OCI-LY1 (cell line): ENCODE results near the gene AGBL1.

Source experiments
- CTCF ChIP-seq: fragments of 200-600 bp; sonication (generic), shearing (Covaris generic); IDR thresholded peaks from 2 replicates; pipeline ENCODE4 v1.5.1; 2017; ENCODE audit warnings: mild to moderate bottlenecking, antibody characterized with exemption, low read length, moderate library complexity, mixed read lengths
- EZH2 ChIP-seq: fragments of 200-600 bp; sonication (generic), shearing (Covaris generic); IDR thresholded peaks from 2 replicates; pipeline ENCODE4 v1.8.0; 2017; ENCODE audit warnings: borderline replicate concordance, mixed run types, mild to moderate bottlenecking, antibody characterized with exemption, low read length, moderate library complexity, mixed read lengths

- TF ChIP-seq CTCF: no peak
- no peak for TF ChIP-seq EZH2
These were observed 134.2 kb downstream of the AGBL1 start for GRCh38 chr15:86213888-86214287.
